Retinal pigment epithelial cell (primary cell): ENCODE data around the gene ADGRG2.

Source experiments
- DNase-seq: peaks from one replicate; pipeline ENCODE4 v3.0.0-alpha.2; 2010; ENCODE audit warnings: low read depth
- H3K4me3 ChIP-seq: 2 replicates; pipeline ENCODE4 v1.5.1; 2011; ENCODE audit warnings: mild to moderate bottlenecking, low read length, control low read depth, moderate library complexity
- CTCF ChIP-seq: conservative IDR thresholded peaks from 2 replicates; pipeline ENCODE4 v1.5.1; 2011; ENCODE audit warnings: low read depth, low read length, control low read depth, inconsistent platforms

Gene ADGRG2

GRCh38 chrX:19133784-19134183, 11.5 kb upstream of the ADGRG2 start:
- no peak for DNase-seq
- no peak for TF ChIP-seq CTCF
- H3K4me3 ChIP-seq: no peak overlapping the region

- TF ChIP-seq CTCF: no peak
- DNase-seq: no peak
- H3K4me3 ChIP-seq: no peak overlapping the region
Measured at GRCh38 chrX:19133231-19133630, 11.0 kb upstream of the ADGRG2 start.

GRCh38 chrX:19130628-19131027, 8.4 kb upstream of the ADGRG2 start:
- H3K4me3 ChIP-seq: no peak overlapping the region
- no peak for DNase-seq
- TF ChIP-seq CTCF: no peak

- no peak for TF ChIP-seq CTCF
- DNase-seq: no peak
Measured at GRCh38 chrX:19129694-19130093, 7.4 kb upstream of the ADGRG2 start.

GRCh38 chrX:19127649-19128168, 5.4 kb upstream of the ADGRG2 start:
- DNase-seq: no peak
- TF ChIP-seq CTCF: no peak
- no peak overlapping the region for H3K4me3 ChIP-seq

More at GRCh38 chrX:19129694-19130093, 7.4 kb upstream of the ADGRG2 start:
- H3K4me3 ChIP-seq: no peak overlapping the region

- TF ChIP-seq CTCF: no peak
- no peak for DNase-seq
- no peak overlapping the region for H3K4me3 ChIP-seq
Measured at GRCh38 chrX:19122641-19123009, 357 bp upstream of the ADGRG2 start.

- no peak overlapping the region for H3K4me3 ChIP-seq
- no peak for TF ChIP-seq CTCF
Measured at GRCh38 chrX:19121466-19121865, 802 bp downstream of the ADGRG2 start.

More at GRCh38 chrX:19121466-19121865, 802 bp downstream of the ADGRG2 start:
- no peak for DNase-seq
